SU-DHL-6 (cell line): Measurements from ENCODE around the gene OR2M5.

Source experiments
- CTCF ChIP-seq: fragments of 200-600 bp; sonication (generic); IDR thresholded peaks from one replicate; pipeline ENCODE4 v1.5.1; 2017; ENCODE audit warnings: antibody characterized with exemption, mild to moderate bottlenecking, low read length, moderate library complexity; ENCODE audit not compliant: insufficient read depth, poor library complexity, severe bottlenecking
- EZH2phosphoT487 ChIP-seq: fragments of 200-600 bp; sonication (generic), shearing (Covaris generic); conservative IDR thresholded peaks from 2 replicates; pipeline ENCODE4 v1.6.1; 2018; ENCODE audit warnings: mild to moderate bottlenecking, antibody characterized with exemption, low read length, moderate library complexity, mixed read lengths

- TF ChIP-seq CTCF, result no peak
- TF ChIP-seq EZH2phosphoT487, result no peak
Measured at GRCh38 chr1:248164031-248164430, 19.1 kb downstream of the OR2M5 start.
